KOPT-K1 (cell line): Measurements from ENCODE around the gene PLCH1.

Experiments
- H3K27ac ChIP-seq: fragments of 200-600 bp; sonication (generic); 2 replicates; pipeline ENCODE4 v1.5.1; 2016; ENCODE audit warnings: antibody characterized with exemption, mild to moderate bottlenecking, low read depth, low read length; ENCODE audit not compliant: poor library complexity, severe bottlenecking
- H3K36me3 ChIP-seq: fragments of 200-600 bp; sonication (generic); 2 replicates; pipeline ENCODE4 v1.5.1; 2017; ENCODE audit warnings: antibody characterized with exemption, mild to moderate bottlenecking, low read length, moderate library complexity; ENCODE audit not compliant: insufficient read depth
- H3K9me3 ChIP-seq: fragments of 200-600 bp; sonication (generic); 2 replicates; pipeline ENCODE4 v1.5.1; 2017; ENCODE audit warnings: antibody characterized with exemption, low read length, mild to moderate bottlenecking; ENCODE audit not compliant: insufficient read depth, poor library complexity, severe bottlenecking

PLCH1 gene

GRCh38 chr3:155369244-155369643 is 375.6 kb downstream of the PLCH1 start:
- H3K27ac ChIP-seq = no peak overlapping the region
- H3K36me3 ChIP-seq = no peaks in the 10 kb centered on the region
- peaks cover 7% of the 10 kb centered on the region for H3K9me3 ChIP-seq

- Histone ChIP-seq H3K27ac (no peak overlapping the region), H3K36me3 (no peaks in the 10 kb centered on the region), H3K9me3 (peaks cover 7% of the 10 kb centered on the region)
Measured at GRCh38 chr3:155368786-155369185, 376.1 kb downstream of the PLCH1 start.

- H3K9me3 ChIP-seq = peaks cover 7% of the 10 kb centered on the region
- H3K27ac ChIP-seq = no peak overlapping the region
- no peaks in the 10 kb centered on the region for H3K36me3 ChIP-seq
Measured at GRCh38 chr3:155367506-155367905, 377.4 kb downstream of the PLCH1 start.

DNA sequence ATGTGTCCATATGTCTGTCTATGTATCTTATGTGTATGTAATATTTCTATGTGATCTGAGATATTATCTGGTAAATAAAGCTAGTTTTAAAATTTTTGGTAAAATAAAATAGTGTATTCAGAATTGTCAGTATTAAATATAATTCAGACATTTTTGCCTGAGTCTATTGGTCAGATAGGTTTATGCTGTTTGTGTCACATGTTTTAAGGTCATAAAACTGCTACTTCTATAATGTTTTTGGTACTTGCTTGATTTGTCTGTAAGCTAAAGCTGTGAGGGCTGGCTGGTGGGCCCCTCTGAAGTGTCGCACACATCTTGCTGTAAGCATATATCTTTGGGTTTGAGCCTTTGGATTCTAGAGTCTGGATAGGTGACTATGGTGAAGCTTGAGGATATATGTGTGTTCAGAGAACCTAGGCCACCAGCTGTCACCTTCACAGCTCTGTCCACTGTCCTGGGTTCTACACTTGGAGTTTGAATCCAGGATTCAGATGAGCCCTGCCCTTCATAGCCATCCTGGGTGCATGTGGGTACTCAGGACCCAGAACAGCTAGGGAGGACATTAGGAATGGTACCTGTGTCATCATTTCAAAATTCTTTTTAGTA is 379.6 kb downstream of the PLCH1 start:
- Histone ChIP-seq H3K9me3 (peaks cover 7% of the 10 kb centered on the region), H3K36me3 (no peaks in the 10 kb centered on the region), H3K27ac (no peak overlapping the region)

GRCh38 chr3:155364492-155364891 is 380.4 kb downstream of the PLCH1 start:
- H3K36me3 ChIP-seq = no peaks in the 10 kb centered on the region
- H3K27ac ChIP-seq = no peak overlapping the region
- peaks cover 7% of the 10 kb centered on the region for H3K9me3 ChIP-seq

GRCh38 chr3:155363690-155364070 is 381.2 kb downstream of the PLCH1 start:
- no peaks in the 10 kb centered on the region for H3K36me3 ChIP-seq
- H3K9me3 ChIP-seq = peaks cover 7% of the 10 kb centered on the region
- no peak overlapping the region for H3K27ac ChIP-seq

DNA sequence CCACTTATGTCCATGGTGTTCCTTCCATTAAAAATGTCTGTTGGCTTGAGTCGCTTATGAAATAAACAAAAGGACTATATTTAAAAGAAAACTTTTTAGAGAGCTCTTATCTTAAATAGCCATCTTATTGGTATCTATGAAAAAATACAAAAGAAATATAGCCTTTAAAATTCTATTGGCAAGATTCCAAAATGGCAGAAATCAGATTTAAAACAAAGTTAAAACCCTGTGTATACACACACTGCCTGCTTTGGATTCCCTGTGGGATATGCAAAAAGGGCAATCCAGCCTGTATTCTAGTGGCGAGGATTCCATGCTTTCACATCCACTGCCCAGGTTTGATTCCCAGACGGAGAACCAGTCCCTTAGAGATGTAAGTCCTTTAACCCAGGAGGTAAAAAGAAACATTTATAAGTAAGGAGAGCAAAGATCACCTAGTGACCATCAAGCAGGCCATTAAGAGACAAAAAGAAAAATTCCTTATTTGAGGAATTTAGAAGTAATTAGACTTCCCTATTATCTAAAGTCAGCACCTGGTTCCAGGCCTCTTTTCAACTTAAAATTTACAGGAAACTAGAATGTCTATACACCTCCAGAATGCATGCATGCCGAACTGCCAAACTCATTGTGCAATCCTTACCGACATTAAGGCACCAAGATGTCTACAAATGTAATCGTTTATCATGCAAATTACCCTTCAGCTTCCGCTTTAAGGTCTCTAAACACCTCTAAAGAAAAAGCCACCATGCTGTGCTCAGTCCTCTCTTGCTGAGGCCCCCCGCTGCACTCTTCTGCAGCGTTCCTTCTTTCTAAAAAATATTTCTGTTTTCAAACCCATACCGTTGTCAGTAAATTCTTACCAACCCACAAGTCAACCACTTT is 381.8 kb downstream of the PLCH1 start:
- H3K27ac ChIP-seq = no peak overlapping the region
- H3K36me3 ChIP-seq = no peaks in the 10 kb centered on the region
- peaks cover 7% of the 10 kb centered on the region for H3K9me3 ChIP-seq

DNA sequence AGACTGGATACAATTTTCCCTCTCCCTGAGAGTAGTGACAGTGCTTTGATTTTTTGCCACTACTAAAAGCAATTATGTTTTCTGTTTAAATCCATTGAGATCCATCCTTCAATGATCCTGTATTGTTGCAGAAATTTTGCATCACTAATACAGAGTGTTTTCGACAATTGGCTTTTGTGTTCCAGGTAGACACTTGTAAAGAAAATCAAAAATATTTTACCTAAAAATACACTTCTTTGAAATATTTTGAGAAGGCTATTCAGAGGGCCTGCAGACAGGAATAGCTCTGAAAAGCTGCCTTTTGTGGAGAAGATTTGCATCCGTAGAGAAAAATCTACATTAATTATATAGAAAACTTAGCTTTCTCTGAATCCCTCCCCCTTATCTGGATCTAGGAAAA is 384.6 kb downstream of the PLCH1 start:
- H3K27ac ChIP-seq = no peak overlapping the region
- peaks cover 4% of the 10 kb centered on the region for H3K9me3 ChIP-seq
- no peaks in the 10 kb centered on the region for H3K36me3 ChIP-seq

- Histone ChIP-seq H3K9me3 (no peaks in the 10 kb centered on the region), H3K36me3 (no peaks in the 10 kb centered on the region), H3K27ac (no peak overlapping the region)
Measured at GRCh38 chr3:155356594-155357370, 388.1 kb downstream of the PLCH1 start.

- Histone ChIP-seq H3K27ac (no peak overlapping the region), H3K36me3 (no peaks in the 10 kb centered on the region), H3K9me3 (no peaks in the 10 kb centered on the region)
Measured at GRCh38 chr3:155354658-155355057, 390.2 kb downstream of the PLCH1 start.

GRCh38 chr3:155352900-155353490 is 391.9 kb downstream of the PLCH1 start:
- no peak overlapping the region for H3K27ac ChIP-seq
- no peaks in the 10 kb centered on the region for H3K36me3 ChIP-seq
- no peaks in the 10 kb centered on the region for H3K9me3 ChIP-seq

DNA sequence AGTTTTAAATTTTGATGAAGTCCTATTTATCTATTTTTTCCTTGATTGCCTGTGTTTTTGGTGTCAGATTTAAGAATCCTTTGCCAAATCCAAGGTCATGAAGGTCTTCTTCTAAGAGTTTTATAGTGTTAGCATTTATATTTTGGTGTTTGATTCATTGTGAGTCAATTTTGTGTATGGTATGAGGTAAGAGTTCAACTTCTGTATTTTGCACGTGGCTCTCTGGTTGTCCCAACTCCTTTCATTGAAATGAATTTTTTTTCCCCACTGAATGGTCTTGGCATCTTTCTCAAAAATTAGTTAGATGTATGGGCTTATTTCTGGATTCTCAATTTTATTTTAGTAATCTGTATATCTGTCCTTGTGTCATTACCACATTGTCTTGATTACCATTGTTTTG is 394.3 kb downstream of the PLCH1 start:
- H3K9me3 ChIP-seq = no peaks in the 10 kb centered on the region
- no peaks in the 10 kb centered on the region for H3K36me3 ChIP-seq
- H3K27ac ChIP-seq = no peak overlapping the region

DNA sequence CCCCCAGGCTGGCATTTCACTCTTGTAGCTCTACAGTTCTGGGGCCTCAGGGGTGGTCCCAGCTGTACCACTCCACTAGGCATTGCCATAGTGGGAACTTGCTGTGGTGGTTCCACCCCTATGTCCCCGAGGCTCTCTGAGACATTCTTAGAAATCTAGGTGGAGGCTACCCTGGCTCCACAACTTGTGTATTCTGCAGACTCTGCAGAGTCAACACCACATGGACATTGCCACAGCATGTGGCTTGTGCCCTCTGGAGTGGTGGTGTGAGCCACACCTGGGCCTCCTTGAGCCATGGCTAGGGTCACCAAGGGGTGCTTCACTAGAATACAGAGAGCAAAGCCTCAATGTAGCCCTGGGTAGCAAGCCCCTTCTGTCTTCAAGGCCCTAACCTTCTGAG is 397.0 kb downstream of the PLCH1 start:
- H3K27ac ChIP-seq = no peak overlapping the region

DNA sequence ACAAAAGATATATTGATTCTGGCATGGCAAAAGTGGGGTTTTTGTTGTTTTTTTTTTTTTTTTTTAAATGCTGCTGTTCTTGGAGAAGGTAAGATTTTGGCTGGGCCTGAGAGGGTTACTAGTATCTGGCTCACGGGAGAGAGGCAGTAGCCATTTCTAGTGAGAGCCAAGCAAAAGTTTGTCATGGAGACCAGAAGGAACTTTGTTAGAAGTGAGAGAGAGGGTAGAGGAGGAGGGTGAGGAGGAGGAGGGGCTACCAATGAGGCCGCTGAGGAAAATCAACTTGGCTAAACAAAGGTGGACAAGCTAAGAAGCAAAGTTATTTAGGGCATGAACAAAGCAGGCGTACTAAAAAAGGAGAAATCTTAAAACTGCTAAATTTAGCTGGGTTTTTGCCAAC is 402.5 kb downstream of the PLCH1 start:
- H3K36me3 ChIP-seq = no peaks in the 10 kb centered on the region

More for the DNA sequence above, 397.0 kb downstream of the PLCH1 start:
- no peaks in the 10 kb centered on the region for H3K9me3 ChIP-seq
- no peaks in the 10 kb centered on the region for H3K36me3 ChIP-seq

GRCh38 chr3:155339052-155339451 is 405.8 kb downstream of the PLCH1 start:
- H3K27ac ChIP-seq = no peak overlapping the region
- no peaks in the 10 kb centered on the region for H3K36me3 ChIP-seq
- no peaks in the 10 kb centered on the region for H3K9me3 ChIP-seq

More for the DNA sequence above, 402.5 kb downstream of the PLCH1 start:
- Histone ChIP-seq H3K9me3 (no peaks in the 10 kb centered on the region), H3K27ac (no peak overlapping the region)
